Effector memory CD4-positive, alpha-beta T cell (primary cell): ENCODE results near the gene SMAD6.

ENCODE experiments used
- DNase-seq, 3 donors: peaks; one replicate each; pipeline ENCODE4 v3.0.0-alpha.2; 2020
- H3K27ac ChIP-seq: 2 replicates; pipeline ENCODE4 v1.7.0; 2013; ENCODE audit warnings: mild to moderate bottlenecking, low read length, moderate library complexity; ENCODE audit not compliant: insufficient read depth, poor library complexity, severe bottlenecking
- H3K27me3 ChIP-seq: replicated peaks from 2 replicates; pipeline ENCODE4 v1.7.0; 2013; ENCODE audit warnings: mild to moderate bottlenecking, low read length; ENCODE audit not compliant: insufficient read depth, control insufficient read depth, poor library complexity, severe bottlenecking
- H3K36me3 ChIP-seq: 2 replicates; pipeline ENCODE4 v1.7.0; 2013; ENCODE audit warnings: mild to moderate bottlenecking, low read length, moderate library complexity; ENCODE audit not compliant: control insufficient read depth, insufficient read depth
- H3K4me1 ChIP-seq: 2 replicates; pipeline ENCODE4 v1.7.0; 2013; ENCODE audit warnings: low read length, mild to moderate bottlenecking; ENCODE audit not compliant: control insufficient read depth, insufficient read depth, poor library complexity, severe bottlenecking
- H3K4me3 ChIP-seq: 2 replicates; pipeline ENCODE4 v1.7.0; 2013; ENCODE audit warnings: low read length, low read depth, mild to moderate bottlenecking; ENCODE audit not compliant: insufficient read depth, poor library complexity, severe bottlenecking
- H3K9me3 ChIP-seq: 2 replicates; pipeline ENCODE4 v1.7.0; 2013; ENCODE audit warnings: mild to moderate bottlenecking, low read length, moderate library complexity; ENCODE audit not compliant: control insufficient read depth

Gene SMAD6

DNA sequence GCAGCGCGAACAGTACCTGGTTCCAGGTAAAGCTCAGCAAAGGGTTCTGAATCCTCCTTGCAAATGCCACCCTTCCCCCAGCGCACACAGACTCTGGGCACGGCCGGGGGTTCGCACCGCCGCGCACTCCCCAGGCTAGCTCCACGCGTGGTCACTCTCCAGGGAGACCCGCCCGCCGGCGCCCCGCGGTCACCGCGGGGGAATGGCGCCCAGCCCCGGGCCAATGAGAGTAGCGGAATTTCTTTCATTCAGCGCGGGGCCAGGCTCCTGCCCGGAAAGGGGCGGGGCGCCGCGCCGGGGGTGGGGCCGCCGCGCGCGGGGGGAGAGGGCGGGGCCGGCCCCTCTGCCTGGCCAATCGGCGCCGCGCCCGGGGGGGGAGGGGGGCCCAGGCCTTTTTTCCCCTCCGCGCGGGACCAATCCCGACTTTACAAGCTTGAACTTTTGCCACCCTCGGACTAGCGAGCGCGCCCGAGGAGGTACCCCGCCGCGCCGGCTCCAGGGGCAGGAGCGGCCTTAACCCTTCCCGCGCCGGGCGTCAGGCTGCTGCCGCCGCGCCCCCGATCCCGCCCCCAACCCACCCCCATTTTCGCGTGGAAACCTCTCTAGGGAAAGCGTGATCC, 1.1 kb upstream of the SMAD6 start:
- Histone ChIP-seq H3K36me3 (no peaks in the 10 kb centered on the region), H3K4me3 (peak overlapping the region; percentile 74), H3K27me3 (peaks cover 19% of the 10 kb centered on the region), H3K9me3 (no peaks in the 10 kb centered on the region), H3K27ac (no peak overlapping the region), H3K4me1 (peaks cover 25% of the 10 kb centered on the region)
- DNase-seq: peak; percentile 61 to 76 (median 73)

- H3K27ac ChIP-seq: no peak overlapping the region
- H3K27me3 ChIP-seq: peaks cover 19% of the 10 kb centered on the region
- no peaks in the 10 kb centered on the region for H3K9me3 ChIP-seq
- no peaks in the 10 kb centered on the region for H3K36me3 ChIP-seq
- peak in 1 of 3 donors; percentile 11 for DNase-seq
- peak overlapping the region; percentile 74 for H3K4me3 ChIP-seq
- peaks cover 25% of the 10 kb centered on the region for H3K4me1 ChIP-seq
Measured at GRCh38 chr15:66701422-66702034, 508 bp upstream of the SMAD6 start.

GRCh38 chr15:66702787-66703539, 927 bp downstream of the SMAD6 start:
- no peak for DNase-seq
- peaks cover 25% of the 10 kb centered on the region for H3K4me1 ChIP-seq
- H3K27me3 ChIP-seq: peaks cover 19% of the 10 kb centered on the region
- no peaks in the 10 kb centered on the region for H3K9me3 ChIP-seq
- H3K27ac ChIP-seq: no peak overlapping the region
- peak overlapping the region; percentile 74 for H3K4me3 ChIP-seq
- H3K36me3 ChIP-seq: no peaks in the 10 kb centered on the region

DNA sequence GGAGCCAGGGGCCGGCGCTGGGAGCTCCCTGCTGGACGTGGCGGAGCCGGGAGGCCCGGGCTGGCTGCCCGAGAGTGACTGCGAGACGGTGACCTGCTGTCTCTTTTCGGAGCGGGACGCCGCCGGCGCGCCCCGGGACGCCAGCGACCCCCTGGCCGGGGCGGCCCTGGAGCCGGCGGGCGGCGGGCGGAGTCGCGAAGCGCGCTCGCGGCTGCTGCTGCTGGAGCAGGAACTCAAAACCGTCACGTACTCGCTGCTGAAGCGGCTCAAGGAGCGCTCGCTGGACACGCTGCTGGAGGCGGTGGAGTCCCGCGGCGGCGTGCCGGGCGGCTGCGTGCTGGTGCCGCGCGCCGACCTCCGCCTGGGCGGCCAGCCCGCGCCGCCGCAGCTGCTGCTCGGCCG, 1.5 kb downstream of the SMAD6 start:
- H3K27me3 ChIP-seq: peaks cover 19% of the 10 kb centered on the region
- no peaks in the 10 kb centered on the region for H3K9me3 ChIP-seq
- peaks cover 25% of the 10 kb centered on the region for H3K4me1 ChIP-seq
- DNase-seq: no peak
- H3K36me3 ChIP-seq: no peaks in the 10 kb centered on the region
- no peak overlapping the region for H3K27ac ChIP-seq
- peak overlapping the region; percentile 28 for H3K4me3 ChIP-seq

DNA sequence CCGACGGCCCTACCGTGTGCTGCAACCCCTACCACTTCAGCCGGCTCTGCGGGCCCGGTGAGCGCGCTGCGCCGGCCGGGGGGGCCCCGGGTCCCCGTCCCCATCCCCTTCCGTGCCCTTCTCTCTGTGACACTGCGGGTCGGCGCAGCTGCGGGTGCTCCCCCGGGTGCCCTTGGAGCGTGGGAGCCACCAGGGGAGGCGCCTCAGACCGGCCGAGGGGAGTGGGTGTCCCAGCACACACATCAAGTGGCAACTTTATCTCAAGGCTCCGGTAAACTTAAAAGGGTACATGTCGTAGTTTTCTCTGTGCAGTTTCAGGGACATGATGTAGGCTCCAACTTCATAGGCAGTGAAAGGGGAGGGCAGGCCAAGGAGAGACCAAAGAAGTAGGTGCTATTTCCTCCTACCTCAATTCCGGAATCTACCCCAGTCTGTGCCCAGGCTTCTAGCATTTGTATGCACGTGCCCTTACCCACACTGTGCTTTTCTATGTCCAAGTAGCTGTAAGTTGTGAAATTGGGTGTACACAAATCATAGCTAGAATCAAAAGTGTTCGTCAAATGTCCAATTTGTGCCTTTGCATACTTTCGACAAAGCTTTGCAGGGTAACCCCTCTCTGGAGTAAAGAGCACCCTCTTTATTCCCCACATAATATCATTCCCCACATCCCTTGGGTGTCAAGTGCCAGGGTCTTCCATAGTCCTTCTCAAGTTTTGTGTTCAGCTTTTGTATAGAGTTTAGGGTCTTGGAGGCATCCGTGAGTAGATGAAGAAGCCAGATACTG, 2.2 kb downstream of the SMAD6 start:
- no peaks in the 10 kb centered on the region for H3K9me3 ChIP-seq
- no peak overlapping the region for H3K27ac ChIP-seq
- peaks cover 25% of the 10 kb centered on the region for H3K4me1 ChIP-seq
- H3K4me3 ChIP-seq: peak overlapping the region; percentile 28
- H3K27me3 ChIP-seq: peaks cover 19% of the 10 kb centered on the region
- DNase-seq: no peak
- no peaks in the 10 kb centered on the region for H3K36me3 ChIP-seq

DNA sequence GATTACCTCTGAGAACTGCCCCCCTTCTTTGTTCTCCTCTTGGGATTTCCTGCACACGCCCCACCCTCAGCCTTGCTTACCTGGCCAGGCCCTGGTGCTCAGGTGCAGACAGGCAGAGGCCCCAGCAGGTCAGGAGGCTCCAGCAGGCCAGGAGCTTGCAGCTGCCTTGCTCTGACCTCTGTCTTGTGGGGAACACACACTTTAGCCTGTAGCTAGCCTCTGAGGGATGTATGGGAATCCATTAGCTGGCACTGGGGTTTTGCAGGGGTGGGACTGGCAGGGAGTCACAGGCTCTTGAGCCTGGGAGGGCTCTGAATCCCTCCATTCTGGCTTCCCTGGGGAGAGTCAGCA, 2.7 kb downstream of the SMAD6 start:
- no peaks in the 10 kb centered on the region for H3K9me3 ChIP-seq
- no peak for DNase-seq
- no peaks in the 10 kb centered on the region for H3K36me3 ChIP-seq
- no peak overlapping the region for H3K4me3 ChIP-seq
- H3K27me3 ChIP-seq: peaks cover 19% of the 10 kb centered on the region
- peaks cover 25% of the 10 kb centered on the region for H3K4me1 ChIP-seq
- H3K27ac ChIP-seq: no peak overlapping the region

GRCh38 chr15:66705277-66706146, 3.5 kb downstream of the SMAD6 start:
- DNase-seq: no peak
- Histone ChIP-seq H3K4me1 (peaks cover 21% of the 10 kb centered on the region), H3K4me3 (no peak overlapping the region), H3K36me3 (no peaks in the 10 kb centered on the region), H3K27me3 (peaks cover 19% of the 10 kb centered on the region), H3K9me3 (no peaks in the 10 kb centered on the region), H3K27ac (no peak overlapping the region)

- no peaks in the 10 kb centered on the region for H3K9me3 ChIP-seq
- H3K4me1 ChIP-seq: peaks cover 19% of the 10 kb centered on the region
- H3K27me3 ChIP-seq: peaks cover 19% of the 10 kb centered on the region
- H3K4me3 ChIP-seq: no peak overlapping the region
- H3K36me3 ChIP-seq: no peaks in the 10 kb centered on the region
- H3K27ac ChIP-seq: no peak overlapping the region
- no peak for DNase-seq
Measured at GRCh38 chr15:66706225-66706732, 4.2 kb downstream of the SMAD6 start.

DNA sequence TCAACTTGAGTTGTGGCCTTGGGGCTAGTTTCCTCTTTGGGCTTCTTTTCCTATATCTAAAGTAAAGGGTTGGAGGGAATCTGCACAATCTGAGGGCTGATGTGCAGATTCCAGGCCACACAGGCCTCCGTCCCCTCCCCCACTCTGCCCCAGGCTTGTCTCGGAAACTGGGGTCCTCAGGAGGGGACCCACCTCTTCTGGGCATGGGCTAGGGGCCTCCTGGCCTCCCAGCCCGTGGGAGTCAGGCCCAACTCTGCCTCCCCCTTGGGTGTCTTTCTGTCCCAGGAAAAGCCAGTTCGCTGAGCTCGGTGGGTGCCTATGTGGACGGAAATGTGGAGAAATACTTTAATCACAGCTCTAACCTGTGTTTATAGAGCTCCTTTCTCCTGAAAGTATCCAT, 4.8 kb downstream of the SMAD6 start:
- Histone ChIP-seq H3K9me3 (no peaks in the 10 kb centered on the region), H3K36me3 (no peaks in the 10 kb centered on the region), H3K4me3 (no peak overlapping the region), H3K27ac (no peak overlapping the region), H3K27me3 (peaks cover 15% of the 10 kb centered on the region), H3K4me1 (peaks cover 13% of the 10 kb centered on the region)
- no peak for DNase-seq
